H1 (cell line): ENCODE data around the gene ADCY2. TPM values are rescaled to one million over a fixed set of nuclear protein-coding genes. Genes with fewer than 3 reads are reported as not detected.
A peak's percentile ranks its signal among the peaks of the same experiment; 100 is the strongest.

Experiments used
- CTCF ChIA-PET: fragments of 300-600 bp; sonication (Branson Sonifier 250); formaldehyde crosslinking; loops from one replicate; lab custom pipeline; 2021; ENCODE audit not compliant: partially characterized antibody; lab: Charles Lee
- POLR2A ChIA-PET: fragments of 300-600 bp; sonication (Branson Sonifier 250); formaldehyde crosslinking; loops from one replicate; lab custom pipeline; 2021; ENCODE audit warnings: inconsistent platforms; ENCODE audit not compliant: partially characterized antibody; lab: Charles Lee
- DNase-seq, 2 experiments: peaks; one replicate each; pipeline versions ENCODE4 v3.0.0 to v3.0.0-alpha.2; 2010 to 2022; ENCODE audit warnings: low spot score in 2 of 2, low read depth in 1 of 2, mixed read lengths in 1 of 2
- FAIRE-seq: peaks from 2 replicates; lab custom pipeline; 2011; peaks lifted over from hg19 to GRCh38; lab: Jason Lieb, UNC
- H2AFZ ChIP-seq: 2 replicates; pipeline ENCODE4 v1.8.1; 2012; ENCODE audit warnings: low read length, inconsistent platforms
- H2AK5ac ChIP-seq: 2 replicates; pipeline ENCODE4 v1.6.1; 2013; ENCODE audit warnings: low read depth, low read length
- H2BK120ac ChIP-seq: replicated peaks from 2 replicates; pipeline ENCODE3; 2013; ENCODE audit warnings: low read depth, low read length, inconsistent platforms
- H2BK12ac ChIP-seq: 2 replicates; pipeline ENCODE4 v1.6.1; 2013; ENCODE audit warnings: low read depth, low read length
- H2BK15ac ChIP-seq: 2 replicates; pipeline ENCODE4 v1.6.1; 2013; ENCODE audit warnings: low read length
- H2BK20ac ChIP-seq: 2 replicates; pipeline ENCODE4 v1.6.1; 2013; ENCODE audit warnings: low read length
- H2BK5ac ChIP-seq: 2 replicates; pipeline ENCODE4 v1.6.1; 2013; ENCODE audit warnings: low read depth, low read length
- H3K14ac ChIP-seq: 2 replicates; pipeline ENCODE4 v1.6.1; 2013; ENCODE audit warnings: inconsistent platforms; ENCODE audit not compliant: insufficient read length
- H3K18ac ChIP-seq: 2 replicates; pipeline ENCODE4 v1.6.1; 2013; ENCODE audit warnings: low read length; ENCODE audit errors: extremely low read depth
- H3K23ac ChIP-seq: 2 replicates; pipeline ENCODE4 v1.6.1; 2013; ENCODE audit warnings: inconsistent platforms; ENCODE audit not compliant: insufficient read length
- H3K23me2 ChIP-seq: 2 replicates; pipeline ENCODE4 v1.6.1; 2013; ENCODE audit warnings: low read depth, low read length
- H3K27ac ChIP-seq: 2 replicates; pipeline ENCODE4 v1.6.1; 2011; ENCODE audit warnings: low read depth, low read length, inconsistent platforms
- H3K27me3 ChIP-seq, 4 experiments: replicated peaks in 1 of 4; 1 replicate in 1 of 4; 2 replicates in 3 of 4; pipeline versions ENCODE4 v1.6.1 to v1.8.1; 2011 to 2013; ENCODE audit warnings: low read length in 3 of 4, mild to moderate bottlenecking in 3 of 4, inconsistent platforms in 2 of 4, mixed read lengths in 2 of 4, moderate library complexity in 1 of 4; ENCODE audit not compliant: control insufficient read depth in 3 of 4, insufficient read depth in 3 of 4; ENCODE audit errors: extremely low read depth in 1 of 4
- H3K36me3 ChIP-seq, 4 experiments: 2 replicates each; pipeline versions ENCODE4 v1.6.1 to v1.8.1; 2011 to 2013; ENCODE audit warnings: mild to moderate bottlenecking in 4 of 4, low read length in 3 of 4, moderate library complexity in 2 of 4, control low read depth in 1 of 4, inconsistent platforms in 1 of 4; ENCODE audit not compliant: insufficient read depth in 4 of 4, control insufficient read depth in 2 of 4
- H3K4ac ChIP-seq: replicated peaks from 2 replicates; pipeline ENCODE3; 2013; ENCODE audit warnings: low read length, low read depth, mixed read lengths, inconsistent platforms; ENCODE audit not compliant: insufficient read length
- H3K4me1 ChIP-seq, 4 experiments: replicated peaks in 1 of 4; 1 replicate in 1 of 4; 2 replicates in 3 of 4; pipeline versions ENCODE4 v1.6.1 to v1.8.1; 2011 to 2013; ENCODE audit warnings: low read length in 3 of 4, inconsistent platforms in 2 of 4, mixed read lengths in 1 of 4; ENCODE audit not compliant: insufficient read depth in 4 of 4, control insufficient read depth in 3 of 4
- H3K4me2 ChIP-seq, 2 experiments: 2 replicates each; pipeline versions ENCODE4 v1.6.1 to v1.8.1; 2011 to 2013; ENCODE audit warnings: low read depth in 2 of 2, low read length in 2 of 2, control low read depth in 1 of 2, inconsistent platforms in 1 of 2, mild to moderate bottlenecking in 1 of 2; ENCODE audit not compliant: insufficient read depth in 1 of 2
- H3K4me3 ChIP-seq, 4 experiments: fragments of 200-600, 300-600 bp in 1 of 4; sonication (generic), shearing (Covaris generic), sonication (Bioruptor Twin) in 1 of 4; 2 replicates each; pipeline versions ENCODE4 v1.5.1 to v1.8.1; 2011 to 2016; ENCODE audit warnings: low read length in 4 of 4, low read depth in 3 of 4, control low read depth in 2 of 4, inconsistent platforms in 2 of 4, mild to moderate bottlenecking in 2 of 4, mixed read lengths in 1 of 4, moderate library complexity in 1 of 4; ENCODE audit not compliant: insufficient read depth in 2 of 4; ENCODE audit errors: extremely low read depth in 1 of 4
- H3K56ac ChIP-seq: replicated peaks from 2 replicates; pipeline ENCODE3; 2013; ENCODE audit warnings: low read depth, mild to moderate bottlenecking, mixed read lengths, low read length, inconsistent platforms; ENCODE audit not compliant: insufficient read length
- H3K79me1 ChIP-seq: 2 replicates; pipeline ENCODE4 v1.6.1; 2013; ENCODE audit warnings: low read depth, low read length, control low read depth
- H3K79me2 ChIP-seq, 2 experiments: 2 replicates each; pipeline versions ENCODE4 v1.6.1 to v1.8.1; 2012 to 2013; ENCODE audit warnings: low read length in 2 of 2, mild to moderate bottlenecking in 2 of 2, inconsistent platforms in 1 of 2; ENCODE audit not compliant: insufficient read depth in 2 of 2, control insufficient read depth in 1 of 2
- H3K9ac ChIP-seq, 4 experiments: replicated peaks in 1 of 4; 1 replicate in 1 of 4; 2 replicates in 3 of 4; pipeline versions ENCODE4 v1.6.1 to v1.8.1; 2011 to 2013; ENCODE audit warnings: low read depth in 3 of 4, low read length in 3 of 4, control low read depth in 2 of 4, mild to moderate bottlenecking in 2 of 4, moderate library complexity in 2 of 4, inconsistent platforms in 1 of 4; ENCODE audit errors: extremely low read depth in 1 of 4
- H3K9me3 ChIP-seq, 2 experiments: 2 replicates each; pipeline versions ENCODE4 v1.6.1 to v1.8.1; 2012 to 2013; ENCODE audit warnings: mild to moderate bottlenecking in 2 of 2, moderate library complexity in 2 of 2, control low read depth in 1 of 2, inconsistent platforms in 1 of 2, low read depth in 1 of 2, low read length in 1 of 2, mixed read lengths in 1 of 2; ENCODE audit not compliant: insufficient read depth in 2 of 2
- H4K20me1 ChIP-seq, 2 experiments: replicated peaks in 1 of 2; 2 replicates each; pipeline versions ENCODE3 to v1.8.1; 2011 to 2013; ENCODE audit warnings: inconsistent platforms in 2 of 2, low read length in 2 of 2, mild to moderate bottlenecking in 1 of 2; ENCODE audit not compliant: insufficient read depth in 2 of 2, control insufficient read depth in 1 of 2
- H4K5ac ChIP-seq: 2 replicates; pipeline ENCODE4 v1.6.1; 2013; ENCODE audit warnings: low read length, low read depth, mixed read lengths, inconsistent platforms; ENCODE audit not compliant: insufficient read length
- H4K8ac ChIP-seq: 2 replicates; pipeline ENCODE4 v1.8.0; 2013; ENCODE audit warnings: mild to moderate bottlenecking, moderate library complexity, low read length, inconsistent platforms; ENCODE audit not compliant: insufficient read depth; ENCODE audit errors: extremely low read depth
- H4K91ac ChIP-seq: replicated peaks from 2 replicates; pipeline ENCODE3; 2013; ENCODE audit warnings: low read length, mixed read lengths, inconsistent platforms; ENCODE audit not compliant: insufficient read length
- KDM5A ChIP-seq: fragments of 200-600 bp; IDR thresholded peaks from 2 replicates; pipeline ENCODE4 v1.7.1; 2012; ENCODE audit warnings: mild to moderate bottlenecking, low read length, inconsistent platforms, mixed read lengths
- RAD21 ChIP-seq, 2 experiments: IDR thresholded peaks in 1 of 2; conservative IDR thresholded peaks in 1 of 2; 2 replicates each; pipeline ENCODE4 v1.6.1; 2011; ENCODE audit warnings: low read depth in 2 of 2, low read length in 2 of 2, improper control_type of control experiment in 1 of 2, inconsistent platforms in 1 of 2, mild to moderate bottlenecking in 1 of 2, moderate library complexity in 1 of 2
- WGBS, 2 experiments: shearing (Covaris generic) in 1 of 2; methylation state at CpG; one replicate each; pipeline versions ENCODE4 v1.1.6 to v1.1.7; 2013 to 2015; ENCODE audit warnings: low lambda C conversion rate in 2 of 2, mixed read lengths in 2 of 2, inconsistent platforms in 1 of 2, low coverage in 1 of 2, missing lambda C conversion rate in 1 of 2; ENCODE audit not compliant: insufficient replicate concordance in 2 of 2, insufficient coverage in 1 of 2, insufficient read length in 1 of 2; ENCODE audit errors: extremely low coverage in 1 of 2, missing lambda C conversion rate in 1 of 2; 5-methylcytosine and 5-hydroxymethylcytosine counted together
- polyA plus RNA-seq, 7 experiments: library from polyadenylated mRNA; depleted of rRNA in 3 of 7; stranded (reverse) in 5 of 7; unstranded in 2 of 7; fragments of >200 nt in 5 of 7; fragments of 200-250 nt in 2 of 7; gene quantifications; 1 replicate in 5 of 7; 2 replicates in 1 of 7; 4 replicates in 1 of 7; pipeline versions ENCODE4 v1.2.1 to v1.2.3, GENCODE V29; 2011 to 2013; ENCODE audit warnings: missing spikeins in 2 of 7, mixed read lengths in 2 of 7
- total RNA-seq: library from RNA; stranded (reverse); fragmentation: NEBNext Ultra II Directional; extraction: Animal tissue kit (Norgen Biotek cat#: 25700); gene quantifications from 2 replicates; pipeline ENCODE4 v1.2.1, GENCODE V29; 2021
- TF ChIP-seq, protein P1 (sequence below), 3 experiments: IDR thresholded peaks; 1 replicate in 2 of 3; 2 replicates in 1 of 3; pipeline versions ENCODE4 v1.5.1 to v1.6.1; 2011; ENCODE audit warnings: low read length in 3 of 3, mild to moderate bottlenecking in 3 of 3, inconsistent platforms in 2 of 3, low read depth in 1 of 3, moderate library complexity in 1 of 3; ENCODE audit not compliant: insufficient read depth in 1 of 3; ENCODE audit errors: control extremely low read depth in 1 of 3

Gene ADCY2
- total and polyA plus RNA-seq, 2 of the 8 experiments (the other 6 are each of a cell fraction or from before 2014, with no cell fraction given) = 35.8 to 122 TPM

GRCh38 chr5:7686794-7687193, 290.9 kb downstream of the ADCY2 start:
- H3K79me2 ChIP-seq = no peaks in the 10 kb centered on the region
- H4K8ac ChIP-seq = no peak overlapping the region
- FAIRE-seq = peak; percentile 52
- no peak overlapping the region for H3K4ac ChIP-seq
- no peak overlapping the region for H2AFZ ChIP-seq
- no peak overlapping the region for H3K9ac ChIP-seq
- no peak overlapping the region for H2BK120ac ChIP-seq
- no peak overlapping the region for H4K5ac ChIP-seq
- H3K27ac ChIP-seq = no peak overlapping the region
- H2BK20ac ChIP-seq = no peak overlapping the region
- no peaks in the 10 kb centered on the region; a peak in 1 of 7 replicates for H3K4me1 ChIP-seq
- H2BK12ac ChIP-seq = no peak overlapping the region
- no peak overlapping the region for H3K4me2 ChIP-seq
- no peak for TF ChIP-seq KDM5A
- TF ChIP-seq RAD21 (IDR thresholded peaks at IDR 0.05 in 1 of 2, conservative IDR thresholded peaks at IDR 0.05 in 1 of 2; ENCODE audit: low read depth in 2 of 2, low read length in 2 of 2) = peak in 1 of 2 experiments; percentile 15; a peak in 1 of 4 replicates
- TF ChIP-seq, protein P1, sequence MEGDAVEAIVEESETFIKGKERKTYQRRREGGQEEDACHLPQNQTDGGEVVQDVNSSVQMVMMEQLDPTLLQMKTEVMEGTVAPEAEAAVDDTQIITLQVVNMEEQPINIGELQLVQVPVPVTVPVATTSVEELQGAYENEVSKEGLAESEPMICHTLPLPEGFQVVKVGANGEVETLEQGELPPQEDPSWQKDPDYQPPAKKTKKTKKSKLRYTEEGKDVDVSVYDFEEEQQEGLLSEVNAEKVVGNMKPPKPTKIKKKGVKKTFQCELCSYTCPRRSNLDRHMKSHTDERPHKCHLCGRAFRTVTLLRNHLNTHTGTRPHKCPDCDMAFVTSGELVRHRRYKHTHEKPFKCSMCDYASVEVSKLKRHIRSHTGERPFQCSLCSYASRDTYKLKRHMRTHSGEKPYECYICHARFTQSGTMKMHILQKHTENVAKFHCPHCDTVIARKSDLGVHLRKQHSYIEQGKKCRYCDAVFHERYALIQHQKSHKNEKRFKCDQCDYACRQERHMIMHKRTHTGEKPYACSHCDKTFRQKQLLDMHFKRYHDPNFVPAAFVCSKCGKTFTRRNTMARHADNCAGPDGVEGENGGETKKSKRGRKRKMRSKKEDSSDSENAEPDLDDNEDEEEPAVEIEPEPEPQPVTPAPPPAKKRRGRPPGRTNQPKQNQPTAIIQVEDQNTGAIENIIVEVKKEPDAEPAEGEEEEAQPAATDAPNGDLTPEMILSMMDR (IDR thresholded peaks at IDR 0.05; ENCODE audit: control extremely low read depth in 1 of 3, insufficient read depth in 1 of 3, low read depth in 1 of 3, low read length in 3 of 3) = peak; percentile 17 to 47 (median 37); a peak in 3 of 4 replicates
- TF ChIP-seq, all 59 proteins: peak for 2
- H4K91ac ChIP-seq = no peak overlapping the region
- no peaks in the 10 kb centered on the region for H3K23me2 ChIP-seq
- H3K4me3 ChIP-seq = no peak overlapping the region
- WGBS, 2 experiments = 71% methylated on average over 1 of the region's 1 CpG; no CpG with 5 or more reads in 1 of the 2 experiments
- ChIA-PET CTCF (interaction anchor here (0.7 to 8.7 kb wide), 11 partner anchors 8 to 119 kb away, joined by 3 to 84 read pairs (median 5); no protein-coding TSS in a partner anchor), POLR2A (no interaction called here)
- no peak overlapping the region for H3K18ac ChIP-seq
- H2AK5ac ChIP-seq = no peak overlapping the region
- H2BK5ac ChIP-seq = no peak overlapping the region
- H3K79me1 ChIP-seq = no peaks in the 10 kb centered on the region; the same call in 1 of the 2 replicates
- no peak for DNase-seq
- no peak overlapping the region for H3K14ac ChIP-seq
- H3K9me3 ChIP-seq = no peaks in the 10 kb centered on the region
- H3K36me3 ChIP-seq = peaks cover 0 to 10% (median 2%) of the 10 kb centered on the region in 4 experiments; a peak in 2 of 8 replicates
- H4K20me1 ChIP-seq = peaks cover 0 to 6% of the 10 kb centered on the region in 2 experiments
- no peak overlapping the region for H3K23ac ChIP-seq
- no peak overlapping the region for H2BK15ac ChIP-seq
- no peaks in the 10 kb centered on the region for H3K27me3 ChIP-seq
- H3K56ac ChIP-seq = no peak overlapping the region
